IPS-15b (cell line): Measurements from ENCODE around the gene SOCS3.

Experiments
- H3K27me3 ChIP-seq: one replicate; pipeline ENCODE4 v1.6.1; 2013; ENCODE audit warnings: low read length; ENCODE audit not compliant: control insufficient read depth, insufficient read depth
- H3K36me3 ChIP-seq: one replicate; pipeline ENCODE4 v1.6.1; 2013; ENCODE audit warnings: low read length; ENCODE audit not compliant: control insufficient read depth, insufficient read depth
- H3K4me1 ChIP-seq: one replicate; pipeline ENCODE4 v1.6.1; 2013; ENCODE audit warnings: mild to moderate bottlenecking, low read length; ENCODE audit not compliant: control insufficient read depth, insufficient read depth
- H3K4me3 ChIP-seq: one replicate; pipeline ENCODE4 v1.5.1; 2013; ENCODE audit warnings: low read depth, low read length
- H3K9ac ChIP-seq: one replicate; pipeline ENCODE4 v1.6.1; 2013; ENCODE audit warnings: low read depth, mild to moderate bottlenecking, low read length
- H3K9me3 ChIP-seq: one replicate; pipeline ENCODE4 v1.6.1; 2013; ENCODE audit warnings: mild to moderate bottlenecking, low read length; ENCODE audit not compliant: control insufficient read depth, insufficient read depth

SOCS3 gene

GRCh38 chr17:78387977-78388941 lies 28.4 kb upstream of the SOCS3 start:
- no peak overlapping the region for H3K9ac ChIP-seq
- H3K27me3 ChIP-seq = no peaks in the 10 kb centered on the region
- H3K4me3 ChIP-seq = no peak overlapping the region
- peaks cover 20% of the 10 kb centered on the region for H3K4me1 ChIP-seq
- no peaks in the 10 kb centered on the region for H3K9me3 ChIP-seq
- H3K36me3 ChIP-seq = no peaks in the 10 kb centered on the region

- no peak overlapping the region for H3K4me3 ChIP-seq
- no peaks in the 10 kb centered on the region for H3K9me3 ChIP-seq
- H3K36me3 ChIP-seq = no peaks in the 10 kb centered on the region
- peaks cover 24% of the 10 kb centered on the region for H3K4me1 ChIP-seq
- H3K9ac ChIP-seq = no peak overlapping the region
- H3K27me3 ChIP-seq = no peaks in the 10 kb centered on the region
These were observed 24.8 kb upstream of the SOCS3 start for GRCh38 chr17:78384479-78385175.

DNA sequence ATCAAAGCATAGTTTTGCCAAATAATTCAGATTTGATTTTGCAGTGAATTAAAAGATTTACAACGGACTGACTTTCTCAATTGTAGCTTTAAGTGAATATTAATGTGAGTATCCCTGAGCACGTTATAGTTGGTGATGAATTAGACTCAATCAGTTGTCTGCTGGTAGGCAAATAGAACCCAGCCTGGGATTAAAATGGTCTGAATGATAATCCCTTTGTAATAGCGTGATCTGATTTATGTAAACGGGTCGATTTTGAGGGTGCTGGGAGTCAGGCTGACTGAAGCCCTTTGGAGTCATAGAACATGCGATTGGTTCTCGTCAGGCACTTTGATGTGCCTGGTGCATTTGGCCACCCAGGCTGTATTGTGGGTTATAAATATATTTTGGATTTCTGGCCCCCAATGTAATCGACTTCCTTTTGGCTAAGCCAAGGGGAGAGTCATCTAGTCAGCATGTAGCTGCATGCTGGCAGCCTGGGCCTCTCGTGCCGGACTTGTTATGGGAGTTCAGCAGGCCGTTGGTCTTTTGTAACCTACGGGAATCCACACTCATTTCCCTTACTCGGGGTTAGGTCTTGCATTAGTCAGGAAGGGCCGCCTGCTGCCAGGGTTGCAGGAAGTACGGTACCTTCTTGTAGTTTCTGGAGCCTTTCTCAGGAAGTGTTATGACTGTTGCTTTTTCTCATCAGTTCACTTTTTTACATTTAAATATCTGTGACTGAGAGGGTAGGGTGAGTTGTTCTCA lies 24.0 kb upstream of the SOCS3 start:
- peaks cover 26% of the 10 kb centered on the region for H3K4me1 ChIP-seq
- H3K9ac ChIP-seq = no peak overlapping the region
- H3K27me3 ChIP-seq = no peaks in the 10 kb centered on the region
- no peak overlapping the region for H3K4me3 ChIP-seq
- no peaks in the 10 kb centered on the region for H3K9me3 ChIP-seq
- H3K36me3 ChIP-seq = no peaks in the 10 kb centered on the region

DNA sequence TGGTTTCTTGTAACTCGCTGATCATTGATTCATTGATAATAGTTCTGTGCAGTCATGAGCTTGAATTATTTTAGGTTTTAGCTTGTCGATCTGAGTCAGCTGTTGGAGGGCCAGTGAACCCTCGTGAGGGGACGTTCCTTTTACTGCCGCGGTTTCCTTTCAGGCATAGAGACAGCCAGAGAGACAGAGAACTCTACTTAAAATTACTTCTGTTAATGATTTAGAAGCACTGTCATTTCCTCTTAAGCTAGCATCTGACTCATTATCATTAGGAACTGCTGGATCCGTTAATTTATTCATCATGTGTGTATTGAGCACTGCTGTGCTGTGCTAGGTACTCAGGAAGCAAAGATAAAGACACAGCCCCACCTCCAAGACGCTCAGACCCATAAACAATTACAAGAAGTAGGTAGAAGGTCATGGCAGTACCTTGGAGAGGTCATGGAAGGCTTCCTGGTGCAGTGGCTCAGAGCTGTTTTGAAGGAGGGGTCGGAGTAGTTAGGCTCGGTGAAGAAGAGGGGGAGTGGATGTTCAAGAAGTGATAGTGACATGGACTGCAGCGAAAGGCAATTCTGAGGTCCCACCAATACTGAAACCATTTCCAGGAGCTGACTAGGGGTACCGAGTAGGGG lies 21.8 kb upstream of the SOCS3 start:
- Histone ChIP-seq H3K9ac (no peak overlapping the region), H3K36me3 (no peaks in the 10 kb centered on the region), H3K27me3 (no peaks in the 10 kb centered on the region), H3K9me3 (no peaks in the 10 kb centered on the region), H3K4me3 (no peak overlapping the region), H3K4me1 (peaks cover 26% of the 10 kb centered on the region)

GRCh38 chr17:78380370-78380769 lies 20.5 kb upstream of the SOCS3 start:
- Histone ChIP-seq H3K27me3 (no peaks in the 10 kb centered on the region), H3K36me3 (no peaks in the 10 kb centered on the region), H3K4me3 (no peak overlapping the region), H3K9ac (no peak overlapping the region), H3K4me1 (peaks cover 21% of the 10 kb centered on the region), H3K9me3 (no peaks in the 10 kb centered on the region)

DNA sequence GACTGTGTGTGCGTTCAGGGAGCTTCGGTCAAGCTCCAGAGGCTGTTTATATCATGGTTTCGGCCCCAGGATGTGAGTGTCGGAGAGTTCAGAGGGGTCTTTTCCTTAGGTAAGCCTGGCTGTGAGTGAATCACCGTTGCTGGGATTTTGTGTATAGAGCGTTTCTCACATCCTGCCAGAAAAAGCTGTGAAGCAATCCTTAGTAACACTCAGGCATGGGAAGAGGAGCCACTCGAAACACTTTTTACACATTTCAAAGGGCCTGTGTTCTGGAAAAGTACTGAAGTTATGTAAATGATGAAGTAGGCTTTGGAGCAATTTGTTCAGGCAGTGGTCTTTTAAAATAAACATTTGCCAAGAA lies 19.2 kb upstream of the SOCS3 start:
- H3K4me1 ChIP-seq = peaks cover 33% of the 10 kb centered on the region
- no peaks in the 10 kb centered on the region for H3K27me3 ChIP-seq
- H3K9ac ChIP-seq = peak overlapping the region; percentile 90
- H3K36me3 ChIP-seq = no peaks in the 10 kb centered on the region
- H3K4me3 ChIP-seq = peak overlapping the region; percentile 88
- no peaks in the 10 kb centered on the region for H3K9me3 ChIP-seq

DNA sequence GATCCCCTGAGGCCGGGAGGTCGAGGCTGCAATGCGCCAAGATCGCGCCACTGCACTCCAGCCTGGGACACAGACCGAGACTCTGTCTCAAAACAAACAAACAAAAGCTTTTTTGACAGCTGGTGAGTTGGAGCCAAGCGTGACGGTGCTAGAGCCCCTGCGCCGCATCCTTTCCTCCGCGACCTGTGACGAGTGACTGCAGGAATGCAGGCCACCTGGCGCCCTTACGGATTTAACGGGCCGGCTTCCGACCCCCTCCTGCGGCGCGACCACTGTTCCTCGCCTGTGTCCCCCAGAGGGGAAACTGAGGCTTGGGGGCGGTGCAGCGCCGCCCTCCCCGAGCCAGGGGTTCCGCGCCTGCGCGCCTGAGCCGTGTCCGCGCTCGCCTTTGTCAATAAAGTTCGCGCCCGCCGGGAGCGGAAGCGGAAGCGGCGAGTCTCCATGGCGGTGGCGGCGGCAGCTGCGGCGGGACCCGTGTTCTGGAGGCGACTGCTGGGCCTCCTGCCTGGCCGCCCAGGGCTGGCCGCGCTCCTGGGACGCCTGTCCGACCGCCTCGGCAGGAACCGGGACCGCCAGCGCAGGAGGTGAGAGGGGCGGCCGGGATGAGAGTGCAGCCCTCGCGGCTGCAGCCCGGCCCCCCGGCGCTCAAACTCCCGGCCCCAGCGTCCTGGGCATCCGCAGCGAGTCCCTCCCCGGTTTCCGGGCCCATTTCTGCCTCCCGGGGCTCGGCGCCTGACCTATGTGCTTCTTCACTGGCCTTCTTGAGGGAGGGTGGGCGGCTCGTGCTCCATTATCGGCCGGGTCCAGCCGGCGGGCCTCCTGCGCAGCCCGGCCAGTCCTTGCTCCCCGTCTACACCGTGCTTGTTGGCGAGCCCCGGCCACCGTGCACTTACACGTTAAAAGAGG lies 18.6 kb upstream of the SOCS3 start, which contains the start of gene PGS1:
PGS1 (plus strand) TSS at position 425 of the 906 bp plus-strand sequence; CDS start at position 442, 17 bp downstream.
- peaks cover 28% of the 10 kb centered on the region for H3K4me1 ChIP-seq
- H3K36me3 ChIP-seq = no peaks in the 10 kb centered on the region
- H3K4me3 ChIP-seq = peak within 1 kb of the TSS; percentile 88
- H3K27me3 ChIP-seq = no peaks in the 10 kb centered on the region
- no peaks in the 10 kb centered on the region for H3K9me3 ChIP-seq
- peak within 1 kb of the TSS; percentile 90 for H3K9ac ChIP-seq

- Histone ChIP-seq H3K4me1 (peaks cover 27% of the 10 kb centered on the region), H3K27me3 (no peaks in the 10 kb centered on the region), H3K4me3 (peak overlapping the region; percentile 88), H3K9ac (no peak overlapping the region), H3K9me3 (no peaks in the 10 kb centered on the region), H3K36me3 (no peaks in the 10 kb centered on the region)
These were observed 18.0 kb upstream of the SOCS3 start for GRCh38 chr17:78377858-78378224.

GRCh38 chr17:78376161-78376560 lies 16.3 kb upstream of the SOCS3 start:
- Histone ChIP-seq H3K4me1 (peaks cover 20% of the 10 kb centered on the region), H3K9ac (no peak overlapping the region), H3K4me3 (no peak overlapping the region)

GRCh38 chr17:78375401-78376151 lies 15.7 kb upstream of the SOCS3 start:
- Histone ChIP-seq H3K4me1 (peaks cover 18% of the 10 kb centered on the region), H3K27me3 (no peaks in the 10 kb centered on the region), H3K36me3 (no peaks in the 10 kb centered on the region), H3K9me3 (no peaks in the 10 kb centered on the region), H3K9ac (no peak overlapping the region), H3K4me3 (no peak overlapping the region)

More at GRCh38 chr17:78376161-78376560, 16.3 kb upstream of the SOCS3 start:
- Histone ChIP-seq H3K27me3 (no peaks in the 10 kb centered on the region), H3K36me3 (no peaks in the 10 kb centered on the region), H3K9me3 (no peaks in the 10 kb centered on the region)
